ENCODE results near the gene RFFL.

GRCh38 chr17:35028531-35029262, 34.8 kb downstream of the RFFL start:
- TF ChIP-seq CTCF (IDR thresholded peaks at IDR 0.05; ENCODE audit: low read depth, low read length, poor library complexity, severe bottlenecking) (no peak), EZH2phosphoT487 (IDR thresholded peaks at IDR 0.05; ENCODE audit: borderline replicate concordance, low read length) (no peak)
